Activated CD8-positive, alpha-beta T cell treated with anti-CD3 and anti-CD28 coated beads for 36 hours (primary cell): ENCODE measurements around the gene DAB2IP. TPM values are rescaled to one million over a fixed set of nuclear protein-coding genes. Genes with fewer than 3 reads are reported as not detected.

Experiments
- ATAC-seq: fragments of 200-7000 bp; cut with Tn5 transposase; one replicate; pipeline ENCODE4 v1.10.0; 2021; ENCODE audit warnings: mild to moderate bottlenecking, moderate library complexity
- CTCF ChIA-PET: fragments of 350-600 bp; sonication (Branson Sonifier 250); formaldehyde crosslinking; loops from one replicate; lab custom pipeline; 2021; ENCODE audit warnings: antibody characterized with exemption; lab: Charles Lee
- POLR2A ChIA-PET: fragments of 350-600 bp; sonication (Branson Sonifier 250); formaldehyde crosslinking; loops from one replicate; lab custom pipeline; 2021; ENCODE audit warnings: antibody characterized with exemption; lab: Charles Lee
- DNase-seq: peaks from one replicate; pipeline ENCODE4 v3.0.0-alpha.2; 2020
- H3K27ac Mint-ChIP-seq: one replicate; pipeline ENCODE4 v1.8.0; 2021; ENCODE audit warnings: mild to moderate bottlenecking, mixed read lengths
- H3K27me3 Mint-ChIP-seq: one replicate; pipeline ENCODE4 v1.8.0; 2021; ENCODE audit warnings: mixed read lengths
- H3K36me3 Mint-ChIP-seq: one replicate; pipeline ENCODE4 v1.8.0; 2021; ENCODE audit warnings: low read depth, mixed read lengths
- H3K4me1 Mint-ChIP-seq: one replicate; pipeline ENCODE4 v1.8.0; 2021; ENCODE audit warnings: low read depth, mixed read lengths
- H3K4me3 Mint-ChIP-seq: one replicate; pipeline ENCODE4 v1.8.0; 2021; ENCODE audit warnings: mild to moderate bottlenecking, moderate library complexity, mixed read lengths
- H3K9me3 Mint-ChIP-seq: one replicate; pipeline ENCODE4 v1.8.0; 2021; ENCODE audit warnings: mixed read lengths
- intact Hi-C: fragments of 100-400 bp; cut with micrococcal nuclease; formaldehyde crosslinking; loops from one replicate; pipeline ENCODE4 v1.10.0; 2022
- total RNA-seq, 2 experiments: library from RNA; stranded (reverse); gene quantifications; one replicate each; pipeline ENCODE4 v1.2.3, GENCODE V29; 2021
- TF ChIP-seq, protein P1 (sequence below): fragments of 200-600 bp; IDR thresholded peaks from one replicate; pipeline ENCODE4 v1.8.0; 2022; ENCODE audit warnings: antibody characterized with exemption, mild to moderate bottlenecking

The DAB2IP gene
- total RNA-seq, 2 experiments from 2014 or later = 0.54 to 1.5 TPM

DNA sequence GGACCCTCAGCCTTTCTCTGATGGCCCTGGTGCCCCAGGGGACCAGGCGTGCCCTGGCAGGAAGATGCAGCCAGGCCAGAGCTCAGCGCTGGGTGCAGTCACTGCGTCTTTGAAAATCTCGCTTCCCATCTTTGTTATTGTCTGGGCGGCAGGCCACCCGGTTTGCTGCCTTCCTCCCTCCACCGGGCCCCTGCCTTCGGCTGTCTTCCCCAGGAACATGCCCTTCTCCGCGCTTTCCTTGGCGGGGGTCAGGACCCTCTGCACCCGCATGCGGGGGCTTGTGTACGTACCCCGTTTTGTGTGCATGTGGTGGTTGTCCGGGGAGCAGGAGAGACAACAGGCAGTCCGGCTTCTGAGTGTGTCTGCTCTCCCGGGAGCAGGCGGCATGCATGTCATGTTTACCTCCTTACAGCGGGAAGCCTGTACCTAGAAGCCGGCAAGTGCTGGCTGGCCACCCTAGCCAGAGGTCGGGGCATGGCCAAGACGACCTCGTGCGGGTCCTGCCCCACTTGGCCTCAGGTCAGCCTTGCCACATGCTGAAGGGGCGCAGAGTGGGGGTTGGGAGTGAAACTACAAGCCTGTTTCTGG is 49.5 kb downstream of the DAB2IP start:
- no peak for DNase-seq
- H3K4me1 Mint-ChIP-seq = peaks cover 5% of the 10 kb centered on the region
- no peak overlapping the region for H3K4me3 Mint-ChIP-seq
- intact Hi-C loops = no loop called here
- POLR2A ChIA-PET = no interaction called here
- H3K9me3 Mint-ChIP-seq = no peaks in the 10 kb centered on the region
- TF ChIP-seq, protein P1, sequence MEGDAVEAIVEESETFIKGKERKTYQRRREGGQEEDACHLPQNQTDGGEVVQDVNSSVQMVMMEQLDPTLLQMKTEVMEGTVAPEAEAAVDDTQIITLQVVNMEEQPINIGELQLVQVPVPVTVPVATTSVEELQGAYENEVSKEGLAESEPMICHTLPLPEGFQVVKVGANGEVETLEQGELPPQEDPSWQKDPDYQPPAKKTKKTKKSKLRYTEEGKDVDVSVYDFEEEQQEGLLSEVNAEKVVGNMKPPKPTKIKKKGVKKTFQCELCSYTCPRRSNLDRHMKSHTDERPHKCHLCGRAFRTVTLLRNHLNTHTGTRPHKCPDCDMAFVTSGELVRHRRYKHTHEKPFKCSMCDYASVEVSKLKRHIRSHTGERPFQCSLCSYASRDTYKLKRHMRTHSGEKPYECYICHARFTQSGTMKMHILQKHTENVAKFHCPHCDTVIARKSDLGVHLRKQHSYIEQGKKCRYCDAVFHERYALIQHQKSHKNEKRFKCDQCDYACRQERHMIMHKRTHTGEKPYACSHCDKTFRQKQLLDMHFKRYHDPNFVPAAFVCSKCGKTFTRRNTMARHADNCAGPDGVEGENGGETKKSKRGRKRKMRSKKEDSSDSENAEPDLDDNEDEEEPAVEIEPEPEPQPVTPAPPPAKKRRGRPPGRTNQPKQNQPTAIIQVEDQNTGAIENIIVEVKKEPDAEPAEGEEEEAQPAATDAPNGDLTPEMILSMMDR = no peak
- H3K27ac Mint-ChIP-seq = no peak overlapping the region
- CTCF ChIA-PET = no interaction called here
- peaks cover 31% of the 10 kb centered on the region for H3K27me3 Mint-ChIP-seq
- no peak for ATAC-seq
- H3K36me3 Mint-ChIP-seq = no peaks in the 10 kb centered on the region

DNA sequence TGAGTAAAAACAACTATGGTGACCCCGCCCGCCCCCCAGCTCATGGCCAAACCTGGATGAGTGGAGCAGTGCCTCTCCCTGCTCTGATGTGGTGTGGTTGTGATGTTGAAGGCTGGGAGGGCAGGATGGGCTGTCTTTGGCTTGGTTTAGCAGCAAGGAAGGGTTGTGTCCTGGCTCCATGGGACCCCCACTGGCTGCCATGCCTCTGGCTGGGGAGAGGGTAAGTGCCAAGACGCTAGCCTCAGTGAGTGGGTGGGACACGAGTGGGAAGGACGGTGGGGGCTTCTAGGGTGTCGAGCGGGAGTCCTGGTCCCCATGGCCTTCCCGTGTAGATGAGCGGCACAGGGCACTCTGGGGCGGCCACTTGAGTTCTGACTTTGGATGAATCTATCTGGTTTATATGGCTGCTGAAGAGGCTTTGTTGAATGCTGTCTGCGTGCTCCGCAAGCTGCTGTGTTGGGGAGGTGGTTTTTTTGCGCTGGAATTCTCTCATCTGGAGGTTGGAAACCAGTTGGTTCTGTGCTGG is 50.4 kb downstream of the DAB2IP start:
- POLR2A ChIA-PET = no interaction called here
- CTCF ChIA-PET = interaction anchor here (0.6 kb wide), 1 partner anchor 139 kb away, joined by 3 read pairs; no protein-coding TSS in a partner anchor
- Mint-ChIP-seq H3K27me3 (peaks cover 28% of the 10 kb centered on the region), H3K9me3 (no peaks in the 10 kb centered on the region), H3K36me3 (no peaks in the 10 kb centered on the region), H3K4me1 (peaks cover 5% of the 10 kb centered on the region), H3K4me3 (no peak overlapping the region), H3K27ac (no peak overlapping the region)
- TF ChIP-seq, protein P1 = no peak
- DNase-seq (no peak), ATAC-seq (no peak)
- intact Hi-C loops = no loop called here

DNA sequence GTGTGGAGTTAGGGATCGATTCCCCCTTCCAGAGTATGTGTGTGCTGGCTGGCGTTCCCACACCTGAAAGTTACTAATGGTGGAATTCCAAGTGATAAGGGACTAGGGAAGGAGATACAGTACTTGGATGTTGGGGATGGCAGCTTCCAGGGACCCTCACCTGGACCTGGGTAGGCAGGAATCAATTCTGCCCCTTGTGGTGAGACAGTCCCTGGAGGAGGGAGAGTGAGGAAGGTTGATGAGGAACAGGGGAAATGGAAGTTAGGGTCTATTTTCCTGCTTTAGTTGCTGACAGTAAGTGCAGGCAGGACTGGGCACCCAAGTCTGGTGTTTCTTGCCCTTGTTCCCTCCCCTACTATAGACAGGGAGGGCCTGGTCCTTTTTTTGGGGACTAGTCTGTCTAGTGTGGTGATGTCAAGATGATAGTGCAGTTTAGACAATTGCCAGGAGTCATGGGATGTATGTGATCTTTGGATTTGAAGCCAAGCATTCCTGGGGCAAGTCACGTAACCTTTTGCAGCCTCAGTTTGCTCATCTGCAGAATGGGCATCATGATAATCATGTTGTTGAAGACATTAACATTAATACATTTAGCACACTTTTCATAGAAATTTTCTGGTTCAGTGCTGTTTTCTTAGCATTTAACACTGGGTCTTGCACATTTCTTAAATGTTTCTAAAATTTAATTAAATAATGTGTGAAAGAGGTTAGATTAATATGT is 51.7 kb downstream of the DAB2IP start:
- TF ChIP-seq, protein P1 = no peak
- H3K4me3 Mint-ChIP-seq = no peak overlapping the region
- H3K4me1 Mint-ChIP-seq = peaks cover 10% of the 10 kb centered on the region
- DNase-seq = no peak
- no peaks in the 10 kb centered on the region for H3K9me3 Mint-ChIP-seq
- no peak for ATAC-seq
- intact Hi-C loops = loop anchor here (1.0 kb wide), 1 partner anchor 18 kb away; no protein-coding TSS in a partner anchor
- no peak overlapping the region for H3K27ac Mint-ChIP-seq
- ChIA-PET POLR2A (no interaction called here), CTCF (no interaction called here)
- H3K27me3 Mint-ChIP-seq = peaks cover 16% of the 10 kb centered on the region
- no peaks in the 10 kb centered on the region for H3K36me3 Mint-ChIP-seq

DNA sequence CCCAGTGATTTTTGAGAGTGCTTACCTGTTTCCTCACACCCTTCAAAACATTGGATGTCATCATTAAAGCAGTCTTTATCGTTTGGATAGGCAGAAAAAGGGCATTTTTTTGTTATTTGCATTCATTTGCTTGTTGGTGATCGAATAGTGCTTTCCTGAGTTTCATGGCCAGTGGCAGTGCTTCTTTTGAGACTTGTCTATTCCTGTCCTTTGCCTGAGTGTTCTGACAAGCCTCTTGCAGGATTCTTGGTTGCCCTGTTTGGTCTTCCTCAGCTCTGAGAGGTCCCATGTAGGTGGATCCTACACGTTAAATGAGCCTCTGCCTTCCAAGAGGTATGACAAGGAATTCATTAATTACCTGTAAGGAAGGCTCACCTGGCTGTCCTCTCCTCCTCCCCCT is 52.8 kb downstream of the DAB2IP start:
- Mint-ChIP-seq H3K4me1 (peaks cover 8% of the 10 kb centered on the region), H3K4me3 (no peak overlapping the region), H3K9me3 (no peaks in the 10 kb centered on the region), H3K27me3 (peaks cover 14% of the 10 kb centered on the region), H3K27ac (no peak overlapping the region), H3K36me3 (no peaks in the 10 kb centered on the region)
- ChIA-PET POLR2A (no interaction called here), CTCF (no interaction called here)
- intact Hi-C loops = no loop called here
- DNase-seq (no peak), ATAC-seq (no peak)
- TF ChIP-seq, protein P1 = no peak
